ENCODE results near the gene FYTTD1.
"Not testable (repeated sequence)": the region's sequence is repeated elsewhere in the genome, so short reads cannot be mapped to it uniquely, and the experiment has no call there.

The FYTTD1 gene, protein sequence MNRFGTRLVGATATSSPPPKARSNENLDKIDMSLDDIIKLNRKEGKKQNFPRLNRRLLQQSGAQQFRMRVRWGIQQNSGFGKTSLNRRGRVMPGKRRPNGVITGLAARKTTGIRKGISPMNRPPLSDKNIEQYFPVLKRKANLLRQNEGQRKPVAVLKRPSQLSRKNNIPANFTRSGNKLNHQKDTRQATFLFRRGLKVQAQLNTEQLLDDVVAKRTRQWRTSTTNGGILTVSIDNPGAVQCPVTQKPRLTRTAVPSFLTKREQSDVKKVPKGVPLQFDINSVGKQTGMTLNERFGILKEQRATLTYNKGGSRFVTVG

DNA sequence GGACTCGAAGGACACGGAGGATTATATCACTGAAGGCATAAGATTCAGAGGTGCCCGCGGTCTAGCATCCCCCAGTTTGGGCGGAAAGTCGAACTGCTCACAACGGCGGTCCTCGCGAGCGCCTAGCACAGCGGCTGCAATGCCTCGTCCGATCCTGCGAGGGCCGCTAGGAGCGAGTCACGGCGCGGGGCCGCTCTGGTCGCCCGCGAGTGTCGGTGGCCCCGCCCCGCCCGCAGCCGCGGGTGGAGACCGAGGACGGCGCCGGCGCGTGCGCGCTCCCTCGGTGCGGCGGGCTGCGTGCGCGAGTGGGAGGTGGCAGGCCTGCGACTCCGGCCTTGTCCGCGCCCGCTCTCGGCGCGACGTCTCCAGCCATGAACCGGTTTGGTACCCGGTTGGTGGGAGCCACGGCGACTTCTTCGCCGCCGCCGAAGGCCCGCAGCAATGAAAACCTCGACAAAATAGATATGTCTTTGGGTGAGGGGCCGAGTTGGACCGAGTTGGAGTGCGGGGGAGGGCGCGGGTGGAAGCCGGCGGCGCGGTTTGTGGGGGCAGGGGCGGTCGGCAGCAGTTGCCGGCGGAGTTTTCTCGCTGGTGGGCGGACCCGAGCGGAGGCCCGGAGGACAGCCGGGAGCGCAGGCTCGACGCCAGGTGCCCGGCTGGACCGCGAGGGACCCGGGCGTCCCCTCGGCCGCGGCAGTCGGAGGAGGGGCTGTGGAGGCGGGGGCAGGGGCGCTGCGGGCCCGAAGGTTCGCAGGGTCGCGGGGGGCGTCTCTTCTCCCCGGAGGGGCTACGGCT is at the start of gene FYTTD1:
Gene FYTTD1, plus strand, starts transcription at position 283 of the 795 bp plus-strand sequence. Its CDS starts 89 bp downstream, at position 372.
- peak; percentile 73 to 83 for DNase-seq (ENCODE audit: low read depth in 1 of 2, low spot score in 1 of 2)

- DNase-seq (ENCODE audit: low read depth in 1 of 2, low spot score in 1 of 2), result no peak
Observed at GRCh38 chr3:197700095-197700494, 49.6 kb upstream of the FYTTD1 start.

DNA sequence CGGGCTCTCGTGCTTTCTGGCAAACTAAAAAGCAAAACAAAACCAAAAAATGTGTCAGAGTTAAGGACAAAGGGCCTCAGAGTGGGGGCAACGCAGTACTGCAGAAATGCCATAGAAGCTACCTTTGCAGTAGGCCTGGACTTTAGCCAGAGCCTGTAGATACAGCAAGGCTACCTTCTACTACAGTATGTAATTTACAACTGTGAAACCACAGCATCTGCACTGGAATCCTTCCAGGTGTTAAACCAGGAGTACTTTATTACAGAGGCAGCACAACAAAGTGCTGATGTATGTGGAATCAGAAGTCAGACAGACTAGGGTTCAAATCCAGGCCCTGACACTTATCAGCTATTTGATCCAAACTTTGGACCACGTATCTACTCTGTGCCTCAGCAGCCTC is 47.8 kb upstream of the FYTTD1 start:
- no peak for DNase-seq (ENCODE audit: low read depth in 1 of 2, low spot score in 1 of 2)

GRCh38 chr3:197706658-197707057 is 43.0 kb upstream of the FYTTD1 start:
- DNase-seq (ENCODE audit: low read depth in 1 of 2, low spot score in 1 of 2), result no peak

DNA sequence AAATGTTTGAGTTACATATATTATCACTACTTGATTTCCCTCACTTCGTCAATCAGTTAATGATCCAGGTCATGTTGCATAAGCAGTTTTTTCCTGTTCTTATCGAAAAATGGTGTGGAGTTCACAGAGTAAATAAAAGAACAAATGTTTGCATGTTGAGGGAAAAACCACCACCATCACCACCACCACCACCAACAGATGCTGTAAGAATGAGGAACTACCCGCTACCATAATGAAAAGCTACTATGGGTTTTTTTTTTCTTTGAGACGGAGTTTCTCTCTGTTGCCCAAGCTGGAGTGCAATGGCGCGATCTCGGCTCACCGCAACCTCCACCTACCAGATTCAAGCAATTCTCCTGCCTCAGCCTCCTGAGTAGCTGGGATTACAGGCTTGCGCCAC is 40.5 kb upstream of the FYTTD1 start:
- DNase-seq (ENCODE audit: low read depth in 1 of 2, low spot score in 1 of 2), result no peak

- DNase-seq (ENCODE audit: low read depth in 1 of 2, low spot score in 1 of 2), result not testable (repeated sequence)
Observed at GRCh38 chr3:197710965-197711364, 38.7 kb upstream of the FYTTD1 start.

GRCh38 chr3:197711973-197712707 is 37.5 kb upstream of the FYTTD1 start:
- DNase-seq (ENCODE audit: low read depth in 1 of 2, low spot score in 1 of 2), result peak; percentile 68 to 74

GRCh38 chr3:197713477-197713822 is 36.2 kb upstream of the FYTTD1 start:
- no peak for DNase-seq (ENCODE audit: low read depth in 1 of 2, low spot score in 1 of 2)

- DNase-seq (ENCODE audit: low read depth in 1 of 2, low spot score in 1 of 2), result no peak
Observed at GRCh38 chr3:197714251-197714650, 35.4 kb upstream of the FYTTD1 start.

GRCh38 chr3:197718891-197719290 is 30.8 kb upstream of the FYTTD1 start:
- no peak for DNase-seq (ENCODE audit: low read depth in 1 of 2, low spot score in 1 of 2)

DNA sequence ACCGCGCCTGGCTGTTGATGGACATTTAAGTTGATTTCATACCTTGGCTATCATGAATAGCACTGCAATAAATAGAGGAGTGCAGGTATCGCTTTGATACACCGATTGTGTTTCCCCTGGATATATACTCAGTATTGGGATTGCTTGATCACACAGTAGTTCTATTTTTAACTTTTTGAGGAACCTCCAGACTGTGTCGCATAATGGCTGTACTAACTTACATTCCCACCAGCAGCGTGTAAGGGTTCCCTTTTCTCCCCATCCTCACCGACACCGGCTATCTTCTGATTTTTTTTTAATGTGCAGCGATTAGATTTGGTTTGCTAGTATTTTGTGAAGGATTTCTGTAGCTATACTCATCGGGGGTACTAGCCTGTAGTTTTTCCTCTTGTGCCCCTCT is 29.0 kb upstream of the FYTTD1 start:
- no peak for DNase-seq (ENCODE audit: low read depth in 1 of 2, low spot score in 1 of 2)

GRCh38 chr3:197722734-197723133 is 26.9 kb upstream of the FYTTD1 start:
- DNase-seq (ENCODE audit: low read depth in 1 of 2, low spot score in 1 of 2), result no peak

GRCh38 chr3:197727878-197728277 is 21.8 kb upstream of the FYTTD1 start:
- DNase-seq (ENCODE audit: low read depth in 1 of 2, low spot score in 1 of 2), result not testable (repeated sequence)

- DNase-seq (ENCODE audit: low read depth in 1 of 2, low spot score in 1 of 2), result no peak
Observed at GRCh38 chr3:197728487-197728886, 21.2 kb upstream of the FYTTD1 start.

- DNase-seq (ENCODE audit: low read depth in 1 of 2, low spot score in 1 of 2), result no peak
Observed at GRCh38 chr3:197730200-197730599, 19.5 kb upstream of the FYTTD1 start.

- not testable (repeated sequence) for DNase-seq (ENCODE audit: low read depth in 1 of 2, low spot score in 1 of 2)
Observed at GRCh38 chr3:197730770-197731169, 18.9 kb upstream of the FYTTD1 start.

DNA sequence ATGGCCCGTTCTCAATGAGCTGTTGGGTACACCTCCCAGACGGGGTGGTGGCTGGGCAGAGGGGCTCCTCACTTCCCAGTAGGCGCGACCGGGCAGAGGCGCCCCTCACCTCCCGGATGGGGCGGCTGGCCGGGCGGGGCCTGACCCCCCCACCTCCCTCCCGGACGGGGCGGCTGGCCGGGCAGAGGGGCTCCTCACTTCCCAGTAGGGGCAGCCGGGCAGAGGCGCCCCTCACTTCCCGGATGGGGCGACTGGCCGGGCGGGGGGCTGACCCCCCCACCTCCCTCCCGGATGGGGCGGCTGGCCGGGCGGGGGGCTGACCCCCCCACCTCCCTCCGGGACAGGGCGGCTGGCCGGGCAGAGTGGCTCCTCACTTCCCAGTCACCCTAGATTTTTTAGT is 18.2 kb upstream of the FYTTD1 start:
- not testable (repeated sequence) for DNase-seq (ENCODE audit: low read depth in 1 of 2, low spot score in 1 of 2)

- DNase-seq (ENCODE audit: low read depth in 1 of 2, low spot score in 1 of 2), result no peak
Observed at GRCh38 chr3:197733042-197733441, 16.6 kb upstream of the FYTTD1 start.

DNA sequence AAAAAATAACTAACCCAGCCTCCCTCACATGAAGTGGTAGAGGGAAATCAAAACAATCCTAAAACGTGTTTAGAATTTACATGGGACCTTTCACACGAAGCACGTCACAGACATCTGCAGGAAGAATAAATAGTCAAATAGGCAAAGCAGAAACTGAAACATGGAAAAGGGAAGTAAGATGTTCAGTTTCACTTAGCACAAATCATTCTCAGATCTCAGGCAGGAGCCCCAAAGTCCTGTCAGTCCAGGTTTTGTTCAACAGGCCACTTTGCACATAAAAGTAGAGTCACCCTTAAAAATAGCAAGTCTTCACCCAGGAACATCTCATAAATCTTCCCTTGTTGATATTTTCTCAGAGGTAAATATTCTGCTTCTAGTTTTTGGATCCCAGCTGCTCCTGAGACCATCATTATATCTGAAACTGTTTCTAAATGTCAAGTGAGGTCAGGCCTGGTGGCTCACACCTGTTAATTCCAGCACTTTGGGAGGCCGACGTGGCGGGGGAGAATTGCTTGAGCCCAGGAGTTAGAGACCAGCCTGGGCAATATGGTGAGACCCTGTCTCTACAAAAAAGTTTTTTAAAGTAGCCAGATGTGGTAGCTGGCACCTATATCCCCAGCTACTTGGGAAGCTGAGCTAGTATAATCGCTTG is 14.9 kb upstream of the FYTTD1 start:
- no peak for DNase-seq (ENCODE audit: low read depth in 1 of 2, low spot score in 1 of 2)

DNA sequence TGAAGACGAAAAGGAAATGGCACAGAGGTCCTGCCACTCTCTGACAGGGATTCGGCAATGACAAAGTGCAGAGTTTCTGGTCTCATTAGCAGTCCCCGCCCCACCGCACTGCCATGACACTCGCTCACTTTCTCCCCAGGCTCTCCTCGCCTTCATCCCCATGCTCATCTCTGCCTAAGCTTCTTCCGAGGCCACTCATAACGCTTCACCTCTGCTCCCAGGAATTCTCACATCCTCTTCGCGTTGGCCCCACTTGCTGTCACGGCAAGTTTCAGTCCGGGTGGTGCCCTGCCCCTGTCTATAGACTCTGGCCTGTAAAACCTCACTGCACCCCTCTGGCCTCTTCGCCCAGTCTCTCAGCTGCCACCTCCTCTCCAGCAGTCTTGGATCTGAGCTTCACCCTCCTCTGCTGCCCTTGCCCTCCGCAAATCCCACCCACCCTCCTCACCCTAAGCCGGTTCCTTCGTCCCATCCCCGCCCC is 13.6 kb upstream of the FYTTD1 start:
- DNase-seq (ENCODE audit: low read depth in 1 of 2, low spot score in 1 of 2), result peak in 1 of 2 donors; percentile 14

All from activated T-helper 1 cell treated with anti-CD3 and anti-CD28 coated beads, Interleukin-2, amount 50 U/mL, for 16 hours (primary cell).